BJ (cell line): Measurements from ENCODE around the gene PPP2R5C. TPM values are rescaled to one million over a fixed set of nuclear protein-coding genes. Genes with fewer than 3 reads are reported as not detected.
"Not testable (repeated sequence)": the region's sequence is repeated elsewhere in the genome, so short reads cannot be mapped to it uniquely, and the experiment has no call there.

ENCODE experiments used
- CTCF ChIA-PET: fragments of 350-600 bp; formaldehyde crosslinking; extraction: SDS; loops from one replicate; lab custom pipeline; 2021; ENCODE audit warnings: antibody characterized with exemption, inconsistent platforms; lab: Yijun Ruan, JAX
- POLR2A ChIA-PET: fragments of 300-600 bp; sonication (Branson Sonifier 250); formaldehyde crosslinking; extraction: SDS; loops from one replicate; lab custom pipeline; 2021; ENCODE audit warnings: antibody characterized with exemption; lab: Charles Lee
- DNase-seq: peaks from one replicate; pipeline ENCODE4 v3.0.0-alpha.2; 2011; ENCODE audit warnings: low read depth
- H3K27me3 ChIP-seq: 2 replicates; pipeline ENCODE4 v1.6.0; 2011; ENCODE audit warnings: low read length; ENCODE audit not compliant: control insufficient read depth, insufficient read depth
- H3K36me3 ChIP-seq: 2 replicates; pipeline ENCODE4 v1.5.1; 2011; ENCODE audit warnings: low read length; ENCODE audit not compliant: control insufficient read depth, insufficient read depth
- H3K4me3 ChIP-seq: 2 replicates; pipeline ENCODE4 v1.5.1; 2011; ENCODE audit warnings: low read depth, mild to moderate bottlenecking, control low read depth, low read length
- polyA plus RNA-seq: library from polyadenylated mRNA; depleted of rRNA; stranded (reverse); fragments of >200 nt; gene quantifications from 2 replicates; pipeline ENCODE4 v1.2.3, GENCODE V29; 2011
- TF ChIP-seq, protein P1 (sequence below): IDR thresholded peaks from 2 replicates; pipeline ENCODE4 v1.5.1; 2011; ENCODE audit warnings: low read depth, mild to moderate bottlenecking, control low read depth, inconsistent platforms, low read length, moderate library complexity; ENCODE audit not compliant: insufficient read depth

Gene PPP2R5C
- polyA plus RNA-seq, 1 experiment: 55.8 TPM

- Histone ChIP-seq H3K4me3 (no peak overlapping the region), H3K27me3 (0 out of 2 replicates have a peak, but pooled peaks cover 2% of the 10 kb centered on the region), H3K36me3 (no peaks in the 10 kb centered on the region)
- POLR2A ChIA-PET: no interaction called here
- no peak for DNase-seq
- CTCF ChIA-PET: interaction anchor here (0.7 to 1.5 kb wide), 4 partner anchors 10 to 23 kb away, joined by 3 to 5 read pairs (median 4); no protein-coding TSS in a partner anchor
- TF ChIP-seq, protein P1, sequence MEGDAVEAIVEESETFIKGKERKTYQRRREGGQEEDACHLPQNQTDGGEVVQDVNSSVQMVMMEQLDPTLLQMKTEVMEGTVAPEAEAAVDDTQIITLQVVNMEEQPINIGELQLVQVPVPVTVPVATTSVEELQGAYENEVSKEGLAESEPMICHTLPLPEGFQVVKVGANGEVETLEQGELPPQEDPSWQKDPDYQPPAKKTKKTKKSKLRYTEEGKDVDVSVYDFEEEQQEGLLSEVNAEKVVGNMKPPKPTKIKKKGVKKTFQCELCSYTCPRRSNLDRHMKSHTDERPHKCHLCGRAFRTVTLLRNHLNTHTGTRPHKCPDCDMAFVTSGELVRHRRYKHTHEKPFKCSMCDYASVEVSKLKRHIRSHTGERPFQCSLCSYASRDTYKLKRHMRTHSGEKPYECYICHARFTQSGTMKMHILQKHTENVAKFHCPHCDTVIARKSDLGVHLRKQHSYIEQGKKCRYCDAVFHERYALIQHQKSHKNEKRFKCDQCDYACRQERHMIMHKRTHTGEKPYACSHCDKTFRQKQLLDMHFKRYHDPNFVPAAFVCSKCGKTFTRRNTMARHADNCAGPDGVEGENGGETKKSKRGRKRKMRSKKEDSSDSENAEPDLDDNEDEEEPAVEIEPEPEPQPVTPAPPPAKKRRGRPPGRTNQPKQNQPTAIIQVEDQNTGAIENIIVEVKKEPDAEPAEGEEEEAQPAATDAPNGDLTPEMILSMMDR: no peak
Measured at GRCh38 chr14:101726295-101726953, 35.1 kb upstream of the PPP2R5C start.

GRCh38 chr14:101726954-101727302, 34.6 kb upstream of the PPP2R5C start:
- ChIA-PET POLR2A (no interaction called here), CTCF (interaction anchor here (0.6 to 1.5 kb wide), 3 partner anchors 9 to 44 kb away, joined by 3 to 5 read pairs (median 4); no protein-coding TSS in a partner anchor)
- no peak for DNase-seq
- TF ChIP-seq, protein P1: no peak
- Histone ChIP-seq H3K4me3 (no peak overlapping the region), H3K27me3 (0 out of 2 replicates have a peak, but pooled peaks cover 2% of the 10 kb centered on the region), H3K36me3 (no peaks in the 10 kb centered on the region)

DNA sequence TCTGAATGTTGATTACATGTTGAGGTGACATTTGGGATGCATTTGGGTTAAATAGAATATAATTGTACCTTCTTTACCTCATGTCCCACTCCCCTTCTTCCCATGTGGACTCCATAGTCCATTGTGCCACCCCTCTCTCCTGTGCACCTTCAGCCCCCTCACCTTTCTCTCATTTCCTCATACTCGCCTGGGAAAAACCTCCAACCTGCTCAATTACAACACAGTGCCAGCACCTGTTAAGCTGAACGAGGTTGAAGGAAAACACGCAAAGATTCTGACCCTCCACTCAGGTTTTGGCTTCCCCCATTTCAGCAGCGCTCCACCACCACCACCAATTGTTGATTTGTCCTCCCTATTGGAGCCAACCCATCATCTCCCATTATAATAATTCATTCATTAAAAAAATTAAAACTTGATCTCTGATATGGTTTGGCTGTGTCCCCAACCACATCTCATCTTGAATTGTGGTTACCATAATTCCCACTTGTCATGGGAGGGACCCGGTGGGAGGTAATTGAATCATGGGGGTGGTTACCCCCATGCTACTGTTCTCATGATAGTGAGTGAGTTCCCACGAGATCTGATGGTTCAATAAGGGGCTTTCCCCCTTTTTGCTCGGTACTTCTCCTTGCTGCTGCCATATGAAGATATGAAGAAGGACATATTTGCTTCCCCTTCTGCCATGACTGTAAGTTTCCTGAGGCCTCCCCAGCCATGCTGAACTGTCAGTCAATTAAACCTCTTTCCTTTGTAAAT, 33.7 kb upstream of the PPP2R5C start:
- TF ChIP-seq, protein P1: no peak
- CTCF ChIA-PET: interaction anchor here (0.6 to 1.3 kb wide), 2 partner anchors 21 to 44 kb away, joined by 3 read pairs; no protein-coding TSS in a partner anchor
- Histone ChIP-seq H3K27me3 (0 out of 2 replicates have a peak, but pooled peaks cover 2% of the 10 kb centered on the region), H3K36me3 (no peaks in the 10 kb centered on the region), H3K4me3 (no peak overlapping the region)
- POLR2A ChIA-PET: no interaction called here
- DNase-seq: no peak

- CTCF ChIA-PET: interaction anchor here (1.3 kb wide), 1 partner anchor 22 kb away, joined by 3 read pairs; no protein-coding TSS in a partner anchor
- DNase-seq: no peak
- H3K27me3 ChIP-seq: 0 out of 2 replicates have a peak, but pooled peaks cover 2% of the 10 kb centered on the region
- POLR2A ChIA-PET: no interaction called here
- no peak overlapping the region for H3K4me3 ChIP-seq
- no peaks in the 10 kb centered on the region for H3K36me3 ChIP-seq
- TF ChIP-seq, protein P1: no peak
Measured at GRCh38 chr14:101728367-101728742, 33.2 kb upstream of the PPP2R5C start.

- no peak overlapping the region for H3K4me3 ChIP-seq
- POLR2A ChIA-PET: no interaction called here
- 0 out of 2 replicates have a peak, but pooled peaks cover 2% of the 10 kb centered on the region for H3K27me3 ChIP-seq
- no peaks in the 10 kb centered on the region for H3K36me3 ChIP-seq
- TF ChIP-seq, protein P1: no peak
- DNase-seq: no peak
- CTCF ChIA-PET: no interaction called here
Measured at GRCh38 chr14:101729382-101729781, 32.1 kb upstream of the PPP2R5C start.

DNA sequence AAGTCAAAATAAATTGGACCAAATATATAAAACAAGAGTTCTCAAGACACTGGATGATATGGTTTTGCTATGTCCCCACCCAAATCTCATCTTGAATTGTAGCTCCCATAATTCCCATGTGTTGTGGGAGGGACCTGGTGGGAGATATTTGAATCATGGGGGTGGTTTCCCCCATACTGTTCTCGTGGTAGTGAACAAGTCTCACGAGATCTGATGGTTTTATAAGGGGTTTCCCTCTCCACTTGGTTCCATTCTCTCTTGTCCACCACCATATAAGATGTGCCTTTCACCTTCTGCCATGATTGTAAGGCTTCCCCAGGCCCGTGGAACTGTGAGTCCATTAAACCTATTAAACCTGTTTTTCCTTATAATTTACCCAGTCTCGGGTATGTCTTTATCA, 31.4 kb upstream of the PPP2R5C start:
- H3K36me3 ChIP-seq, POLR2A ChIA-PET, DNase-seq, H3K27me3 ChIP-seq, H3K4me3 ChIP-seq: not testable (repeated sequence)
- CTCF ChIA-PET: interaction anchor here (1.2 to 1.8 kb wide), 3 partner anchors 20 to 41 kb away, joined by 3 read pairs; no protein-coding TSS in a partner anchor
